Loucy (cell line): ENCODE results near the gene CNTN1.

Experiments used
- H2AFZ ChIP-seq: fragments of 200-600 bp; sonication (generic); 2 replicates; pipeline ENCODE4 v1.6.0; 2016; ENCODE audit warnings: antibody characterized with exemption, mild to moderate bottlenecking, low read length, moderate library complexity
- H3F3A ChIP-seq: fragments of 200-600 bp; 2 replicates; pipeline ENCODE4 v1.6.0; 2016; ENCODE audit warnings: antibody characterized with exemption, low read depth, mild to moderate bottlenecking
- H3K27me3 ChIP-seq: fragments of 200-600 bp; sonication (generic); 2 replicates; pipeline ENCODE4 v1.6.1; 2014; ENCODE audit warnings: low read length, mild to moderate bottlenecking; ENCODE audit not compliant: insufficient read depth, poor library complexity, severe bottlenecking
- H3K36me3 ChIP-seq: fragments of 200-600 bp; sonication (generic); 2 replicates; pipeline ENCODE4 v1.6.1; 2016; ENCODE audit warnings: low read length; ENCODE audit not compliant: insufficient read depth
- H3K4me1 ChIP-seq: fragments of 200-600 bp; sonication (generic); 2 replicates; pipeline ENCODE4 v1.5.1; 2014; ENCODE audit warnings: low read length, mild to moderate bottlenecking; ENCODE audit not compliant: insufficient read depth, poor library complexity, severe bottlenecking
- H3K4me2 ChIP-seq: fragments of 200-600 bp; sonication (generic); 2 replicates; pipeline ENCODE4 v1.6.0; 2014; ENCODE audit warnings: antibody characterized with exemption, low read length, low read depth, mild to moderate bottlenecking; ENCODE audit not compliant: poor library complexity, severe bottlenecking
- H3K4me3 ChIP-seq: fragments of 200-600 bp; sonication (generic); 2 replicates; pipeline ENCODE4 v1.5.1; 2014; ENCODE audit warnings: low read length, mild to moderate bottlenecking, mixed read lengths; ENCODE audit not compliant: poor library complexity, severe bottlenecking
- H3K79me2 ChIP-seq: fragments of 200-600 bp; sonication (generic); 2 replicates; pipeline ENCODE4 v1.6.1; 2014; ENCODE audit warnings: low read length; ENCODE audit not compliant: insufficient read depth
- H3K9ac ChIP-seq: fragments of 200-600 bp; sonication (generic); 2 replicates; pipeline ENCODE4 v1.6.0; 2014; ENCODE audit warnings: mild to moderate bottlenecking, low read depth, low read length, moderate library complexity; ENCODE audit not compliant: poor library complexity, severe bottlenecking
- H3K9me2 ChIP-seq: fragments of 200-600 bp; sonication (generic); replicated peaks from 2 replicates; pipeline ENCODE4 v1.6.1; 2016; ENCODE audit warnings: low read depth, low read length, mixed read lengths
- H3K9me3 ChIP-seq: fragments of 200-600 bp; sonication (generic); 2 replicates; pipeline ENCODE4 v1.6.1; 2014; ENCODE audit warnings: mild to moderate bottlenecking, antibody characterized with exemption, low read length, low read depth; ENCODE audit not compliant: insufficient read depth
- H4K20me1 ChIP-seq: fragments of 200-600 bp; sonication (generic); 2 replicates; pipeline ENCODE4 v1.6.0; 2014; ENCODE audit warnings: antibody characterized with exemption, low read length, mild to moderate bottlenecking; ENCODE audit not compliant: insufficient read depth, poor library complexity, severe bottlenecking
- EZH2phosphoT487 ChIP-seq: fragments of 200-600 bp; IDR thresholded peaks from 2 replicates; pipeline ENCODE4 v1.6.1; 2018; ENCODE audit warnings: antibody characterized with exemption, mild to moderate bottlenecking, moderate library complexity, borderline replicate concordance
- TF ChIP-seq, protein P1 (sequence below): fragments of 200-600 bp; sonication (generic); conservative IDR thresholded peaks from 2 replicates; pipeline ENCODE4 v1.5.1; 2014; ENCODE audit warnings: mild to moderate bottlenecking, antibody characterized with exemption, low read length

Gene CNTN1

DNA sequence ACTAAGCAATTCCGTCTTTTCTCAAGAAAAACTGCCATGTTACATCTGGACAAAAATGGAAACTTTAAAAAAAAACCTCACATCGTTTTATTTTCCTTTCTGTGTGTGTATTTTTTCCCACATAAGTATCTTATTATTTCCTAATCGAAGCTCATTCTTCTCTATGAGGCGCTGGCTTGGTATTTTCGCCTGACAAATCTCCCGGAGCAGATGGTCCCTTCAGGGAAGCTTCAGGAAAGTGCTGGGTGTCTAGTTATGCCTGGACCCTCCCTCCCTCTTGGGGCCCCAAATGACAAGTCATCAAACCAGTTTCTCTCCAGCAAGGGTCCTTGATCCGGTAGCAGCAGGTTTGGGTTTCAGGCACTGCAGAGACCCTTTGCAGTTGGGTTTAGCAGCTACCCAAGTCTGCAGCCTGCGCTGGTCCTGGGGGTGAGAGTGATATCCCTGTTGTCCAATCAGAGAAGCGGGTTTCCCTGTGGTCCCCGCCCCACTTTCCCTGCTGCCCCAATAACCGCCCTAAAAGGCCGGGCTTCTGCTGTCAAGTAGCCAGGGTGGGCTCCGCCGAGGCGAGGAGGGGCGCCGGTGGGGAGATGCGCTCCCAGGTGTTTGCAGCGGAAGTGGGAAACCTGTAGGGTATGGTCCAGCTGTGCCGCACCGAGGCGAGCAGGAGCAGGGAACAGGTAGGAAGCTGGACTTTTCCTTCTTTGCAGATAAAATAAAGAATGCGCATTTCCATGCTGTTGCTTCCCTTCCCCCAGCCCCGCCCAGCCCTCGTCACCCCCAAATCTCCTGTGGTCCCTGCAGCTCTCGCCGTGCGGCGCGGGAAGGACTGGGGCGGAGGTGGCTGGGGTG lies at the start of gene CNTN1:
Gene CNTN1 (plus strand): TSS at position 527 of the 852 bp plus-strand sequence.
- Histone ChIP-seq H3K4me1 (no peaks in the 10 kb centered on the region), H3K9me2 (no peaks in the 10 kb centered on the region; the same call in 1 of the 2 replicates), H2AFZ (no peak within 1 kb of the TSS), H3K9me3 (no peaks in the 10 kb centered on the region), H3K36me3 (no peaks in the 10 kb centered on the region), H3K79me2 (no peaks in the 10 kb centered on the region), H3K27me3 (no peaks in the 10 kb centered on the region), H4K20me1 (no peaks in the 10 kb centered on the region), H3F3A (no peaks in the 10 kb centered on the region), H3K4me2 (no peak within 1 kb of the TSS), H3K4me3 (no peak within 1 kb of the TSS), H3K9ac (no peak within 1 kb of the TSS)
- TF ChIP-seq, protein P1, sequence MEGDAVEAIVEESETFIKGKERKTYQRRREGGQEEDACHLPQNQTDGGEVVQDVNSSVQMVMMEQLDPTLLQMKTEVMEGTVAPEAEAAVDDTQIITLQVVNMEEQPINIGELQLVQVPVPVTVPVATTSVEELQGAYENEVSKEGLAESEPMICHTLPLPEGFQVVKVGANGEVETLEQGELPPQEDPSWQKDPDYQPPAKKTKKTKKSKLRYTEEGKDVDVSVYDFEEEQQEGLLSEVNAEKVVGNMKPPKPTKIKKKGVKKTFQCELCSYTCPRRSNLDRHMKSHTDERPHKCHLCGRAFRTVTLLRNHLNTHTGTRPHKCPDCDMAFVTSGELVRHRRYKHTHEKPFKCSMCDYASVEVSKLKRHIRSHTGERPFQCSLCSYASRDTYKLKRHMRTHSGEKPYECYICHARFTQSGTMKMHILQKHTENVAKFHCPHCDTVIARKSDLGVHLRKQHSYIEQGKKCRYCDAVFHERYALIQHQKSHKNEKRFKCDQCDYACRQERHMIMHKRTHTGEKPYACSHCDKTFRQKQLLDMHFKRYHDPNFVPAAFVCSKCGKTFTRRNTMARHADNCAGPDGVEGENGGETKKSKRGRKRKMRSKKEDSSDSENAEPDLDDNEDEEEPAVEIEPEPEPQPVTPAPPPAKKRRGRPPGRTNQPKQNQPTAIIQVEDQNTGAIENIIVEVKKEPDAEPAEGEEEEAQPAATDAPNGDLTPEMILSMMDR: no peak
- no peak for TF ChIP-seq EZH2phosphoT487

DNA sequence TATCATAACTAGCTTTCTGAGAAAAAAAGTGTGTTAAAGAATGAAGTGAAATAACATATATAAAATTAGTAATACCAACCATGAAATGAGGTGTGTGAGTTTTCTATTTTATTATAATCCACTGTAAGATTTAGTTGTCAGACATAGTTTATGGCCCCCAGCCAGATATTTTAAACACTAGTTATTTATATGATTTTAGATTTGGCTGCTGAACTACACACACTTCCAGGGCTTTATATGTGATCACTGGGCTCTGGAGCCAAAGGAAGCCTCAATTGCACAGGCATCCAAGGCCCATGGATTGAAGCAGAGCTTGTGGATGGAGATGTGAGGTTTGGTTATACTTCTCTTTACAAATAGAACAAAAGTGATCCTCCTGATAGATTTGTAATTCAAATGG lies 48.7 kb upstream of the CNTN1 start:
- Histone ChIP-seq H3K4me3 (no peak overlapping the region), H3K9me2 (no peaks in the 10 kb centered on the region), H3K36me3 (no peaks in the 10 kb centered on the region), H3F3A (no peaks in the 10 kb centered on the region), H3K79me2 (no peaks in the 10 kb centered on the region), H4K20me1 (no peaks in the 10 kb centered on the region), H3K9ac (no peak overlapping the region), H2AFZ (no peak overlapping the region), H3K9me3 (no peaks in the 10 kb centered on the region), H3K4me1 (no peaks in the 10 kb centered on the region), H3K4me2 (no peak overlapping the region), H3K27me3 (no peaks in the 10 kb centered on the region)
- TF ChIP-seq, protein P1: no peak
- TF ChIP-seq EZH2phosphoT487: no peak

DNA sequence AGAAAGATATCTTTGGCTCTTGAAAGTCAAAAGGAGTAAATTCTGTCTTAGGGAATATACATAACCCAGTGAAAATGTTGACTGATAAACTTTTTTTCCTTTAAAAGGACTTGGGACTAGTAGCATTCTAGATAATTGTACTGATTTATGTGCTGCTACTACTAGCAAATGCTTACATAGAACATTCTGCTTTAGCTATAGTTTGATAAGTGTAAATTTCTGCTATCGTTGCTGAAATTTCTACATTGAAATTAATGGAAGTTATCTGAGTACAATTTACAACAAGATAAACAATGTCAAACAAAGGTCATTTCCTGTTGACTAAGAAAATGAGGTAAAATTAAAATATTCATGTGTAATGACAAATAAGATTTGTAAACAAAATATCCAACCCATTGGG lies 48.3 kb upstream of the CNTN1 start:
- no peaks in the 10 kb centered on the region for H3K4me1 ChIP-seq
- no peaks in the 10 kb centered on the region for H3K36me3 ChIP-seq
- H3K79me2 ChIP-seq: no peaks in the 10 kb centered on the region
- no peak overlapping the region for H2AFZ ChIP-seq
- H3K4me2 ChIP-seq: no peak overlapping the region
- H3K9me2 ChIP-seq: no peaks in the 10 kb centered on the region
- H4K20me1 ChIP-seq: no peaks in the 10 kb centered on the region
- no peak overlapping the region for H3K4me3 ChIP-seq
- H3F3A ChIP-seq: no peaks in the 10 kb centered on the region
- TF ChIP-seq, protein P1: no peak
- TF ChIP-seq EZH2phosphoT487: no peak
- H3K9ac ChIP-seq: no peak overlapping the region
- no peaks in the 10 kb centered on the region for H3K9me3 ChIP-seq
- H3K27me3 ChIP-seq: no peaks in the 10 kb centered on the region
